Middle frontal gyrus (tissue), 1 donor: ENCODE measurements around the gene CRMP1.

Source experiments
- DNase-seq: peaks from one replicate; pipeline ENCODE4 v3.0.0-alpha.2; 2015; ENCODE audit warnings: low spot score; ENCODE audit errors: extremely low spot score

Gene CRMP1

DNA sequence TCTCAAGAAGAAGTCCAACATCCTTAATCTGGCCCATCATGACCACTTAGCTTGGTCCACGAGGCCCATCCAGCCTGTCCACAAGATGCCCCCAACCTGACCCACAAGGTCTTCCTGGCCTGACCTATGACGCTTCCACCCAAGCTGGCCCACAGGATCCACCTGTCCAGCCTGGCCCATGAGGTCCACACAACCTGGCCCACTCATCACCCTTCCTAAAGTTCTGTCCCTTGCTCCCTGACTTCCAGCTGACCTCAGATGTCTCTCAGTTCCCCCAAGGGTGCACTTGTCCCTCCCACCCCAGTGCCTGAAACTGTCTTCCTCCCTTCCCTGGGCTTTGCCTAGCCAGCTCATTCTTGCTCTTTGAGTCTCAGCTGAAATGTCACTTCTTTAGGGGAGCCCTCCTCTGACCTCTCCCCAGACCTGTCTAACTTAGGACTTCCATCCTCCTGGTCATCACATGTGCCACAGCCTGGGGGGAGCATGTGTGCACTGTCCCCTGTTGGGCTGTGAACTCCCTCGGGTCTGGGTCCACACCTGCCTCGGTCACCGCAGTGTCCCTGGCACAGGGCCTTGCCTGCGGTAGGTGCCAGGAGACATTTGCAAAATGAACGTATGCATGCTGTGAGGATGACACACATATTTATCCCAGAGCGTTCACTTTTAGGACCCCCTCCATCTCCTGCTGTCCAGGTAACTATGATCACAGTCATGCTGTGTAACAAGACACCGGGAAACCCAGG is 120.2 kb downstream of the CRMP1 start:
- DNase-seq = no peak
